GM19455 (cell line): Measurements from ENCODE around the gene COLEC12.

Experiments
- ATAC-seq: cut with Tn5 transposase; IDR thresholded peaks from one replicate; pipeline ENCODE4 v1.9.1; 2021; ENCODE audit not compliant: unreplicated experiment

COLEC12 gene

DNA sequence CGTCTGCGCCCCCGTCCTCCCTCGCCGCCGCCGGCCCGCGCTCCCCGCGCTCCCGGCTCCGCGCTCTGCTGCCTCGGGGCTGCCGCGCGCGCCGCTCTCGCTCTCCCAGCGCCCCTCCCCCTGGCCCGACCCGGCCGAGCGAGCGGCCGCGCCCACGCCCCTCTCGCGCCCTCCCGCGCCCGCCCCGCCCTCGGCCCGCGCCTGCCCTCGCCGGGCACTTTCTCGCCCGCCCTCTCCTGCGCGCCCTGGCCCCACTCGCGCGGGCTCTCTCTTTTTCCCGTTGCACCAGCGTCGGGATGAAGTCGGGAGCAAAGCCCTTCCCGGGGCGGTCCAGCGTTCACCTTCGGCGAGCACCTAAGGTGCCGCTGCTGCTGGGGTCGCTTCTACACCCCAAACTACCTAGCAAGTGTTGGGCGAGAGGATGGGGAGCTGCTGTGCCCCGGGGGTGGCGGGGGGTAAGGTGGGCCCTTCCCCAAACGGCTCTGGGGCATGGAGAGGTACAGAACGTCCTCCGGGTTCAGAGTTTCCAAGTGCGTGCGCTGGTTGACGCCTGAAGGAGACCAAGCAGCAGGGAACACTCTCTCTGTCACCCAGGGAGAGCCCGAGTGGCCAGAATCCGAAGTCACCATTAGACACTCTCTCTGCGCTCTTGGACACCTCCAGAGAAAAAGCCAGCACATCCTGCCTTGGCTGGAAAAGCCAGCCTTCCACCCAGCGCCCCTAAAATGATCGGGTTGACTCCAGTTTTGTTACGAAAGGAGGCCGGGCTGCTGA lies at the start of gene COLEC12:
Gene COLEC12 (minus strand): TSS at position 70 of the 774 bp plus-strand sequence. CDS start 187 bp downstream, outside the sequence.
- ATAC-seq: no peak

DNA sequence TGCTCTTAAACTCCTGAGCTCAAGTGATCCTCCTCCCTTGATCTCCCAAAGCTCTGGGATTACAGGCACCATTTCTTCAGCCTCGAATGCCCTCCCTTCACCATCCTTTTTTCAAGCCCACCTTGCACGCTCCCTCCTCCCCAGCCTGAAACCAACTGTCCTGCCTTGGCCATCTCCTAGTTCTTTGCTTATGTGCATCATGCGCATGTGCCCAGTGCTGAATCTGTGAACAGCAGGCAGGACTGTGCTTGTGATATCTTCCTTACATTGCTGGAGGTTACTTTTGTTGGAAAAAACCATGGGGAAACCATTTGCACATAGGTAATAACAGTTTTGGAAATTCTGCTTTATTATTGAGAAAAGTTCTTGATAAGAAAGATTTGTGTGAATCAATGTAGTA lies 49.5 kb upstream of the COLEC12 start:
- ATAC-seq: no peak

DNA sequence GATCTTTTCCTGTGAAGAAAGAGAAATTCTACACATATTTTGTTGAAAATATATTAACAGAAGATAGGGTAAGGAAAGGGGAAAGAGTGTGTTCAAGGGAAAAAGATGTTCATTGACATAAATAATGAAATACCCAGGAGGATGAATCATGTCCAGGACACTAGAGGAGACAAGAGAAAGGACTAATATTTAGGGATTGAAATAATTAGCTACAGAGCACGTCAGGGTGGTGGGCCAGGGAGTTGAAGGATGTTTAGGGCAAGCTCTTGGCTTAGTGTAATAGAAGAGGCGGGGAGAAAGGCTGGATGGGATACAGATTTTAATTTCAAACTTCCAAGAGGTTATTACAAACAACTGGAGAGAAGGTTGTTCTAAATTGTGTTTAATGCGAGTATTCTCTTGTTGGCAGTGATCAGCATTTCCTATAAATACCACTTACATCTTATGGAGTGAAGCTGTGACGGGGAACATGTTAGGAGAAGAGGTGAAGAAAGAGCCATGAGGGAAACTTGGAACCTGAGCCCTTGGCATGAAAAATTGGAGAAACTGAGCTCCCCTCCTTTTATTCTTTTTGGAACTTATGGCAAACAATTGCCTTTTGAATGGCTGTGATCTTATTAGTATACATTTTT lies 43.1 kb upstream of the COLEC12 start:
- ATAC-seq: no peak

DNA sequence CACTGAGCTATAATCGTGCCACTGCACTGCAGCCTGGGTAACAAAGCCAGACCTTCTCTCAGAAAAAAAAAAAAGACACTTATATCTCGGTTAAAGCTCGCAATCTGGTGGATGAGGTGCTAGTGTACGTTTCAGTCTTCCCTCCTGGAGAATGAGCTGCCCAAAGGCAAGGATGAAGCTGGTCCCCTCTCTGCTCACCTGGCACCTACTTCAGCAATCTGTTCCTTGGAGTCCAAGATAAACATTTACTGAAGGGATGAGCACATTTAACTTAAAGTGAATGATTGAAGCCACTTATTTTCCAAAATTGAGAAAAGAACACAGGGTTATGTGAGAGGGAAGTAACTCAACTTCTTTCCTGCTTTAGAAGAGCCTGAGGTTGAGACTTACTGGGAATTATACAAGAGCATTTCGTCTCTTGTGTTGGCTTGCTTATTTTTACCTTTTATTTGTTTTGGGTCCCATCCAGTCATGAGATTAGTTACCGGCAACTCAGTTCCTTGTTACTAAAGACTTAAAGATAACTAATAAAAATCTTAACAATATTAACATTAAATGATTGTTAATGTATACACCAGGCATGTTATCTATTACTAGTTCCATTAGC lies 33.6 kb upstream of the COLEC12 start:
- ATAC-seq: no peak

DNA sequence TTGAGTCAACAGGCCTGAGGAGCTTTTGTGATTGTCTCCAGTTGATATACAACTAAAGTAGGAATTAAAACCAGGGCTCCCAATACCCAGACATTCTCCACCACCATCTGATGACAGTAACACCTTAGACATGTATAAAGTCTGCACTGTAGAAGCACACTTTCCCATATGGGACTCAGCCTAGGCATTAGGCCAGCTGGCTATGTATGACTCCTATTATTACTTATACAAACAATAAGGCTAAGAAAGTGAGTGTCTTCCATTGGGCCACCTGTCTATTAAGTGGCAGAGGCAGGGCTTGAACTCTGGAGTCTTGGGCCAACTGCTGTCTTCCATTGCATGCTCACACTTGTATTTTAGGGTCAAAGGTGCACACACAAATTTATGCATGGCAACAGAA lies 32.1 kb upstream of the COLEC12 start:
- no peak for ATAC-seq

DNA sequence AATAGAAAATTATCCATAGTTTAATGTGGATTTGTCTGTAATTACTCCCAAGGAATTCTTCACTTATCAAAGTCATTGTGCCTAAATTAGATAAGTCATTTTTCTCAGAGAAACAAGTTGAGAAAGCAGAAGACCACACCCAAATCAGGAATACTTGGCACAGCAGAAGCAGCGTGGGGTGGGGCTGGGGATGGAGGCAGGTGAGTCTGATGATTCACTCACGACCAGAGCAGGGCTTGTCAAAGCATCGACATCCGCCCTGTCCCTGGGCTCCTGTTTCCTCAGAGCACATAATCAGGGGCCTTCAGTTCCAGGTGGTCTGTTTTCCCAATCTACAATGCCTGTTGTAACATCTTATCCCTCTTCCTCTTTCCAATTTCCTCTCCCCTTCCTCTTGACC lies 31.5 kb upstream of the COLEC12 start:
- no peak for ATAC-seq

DNA sequence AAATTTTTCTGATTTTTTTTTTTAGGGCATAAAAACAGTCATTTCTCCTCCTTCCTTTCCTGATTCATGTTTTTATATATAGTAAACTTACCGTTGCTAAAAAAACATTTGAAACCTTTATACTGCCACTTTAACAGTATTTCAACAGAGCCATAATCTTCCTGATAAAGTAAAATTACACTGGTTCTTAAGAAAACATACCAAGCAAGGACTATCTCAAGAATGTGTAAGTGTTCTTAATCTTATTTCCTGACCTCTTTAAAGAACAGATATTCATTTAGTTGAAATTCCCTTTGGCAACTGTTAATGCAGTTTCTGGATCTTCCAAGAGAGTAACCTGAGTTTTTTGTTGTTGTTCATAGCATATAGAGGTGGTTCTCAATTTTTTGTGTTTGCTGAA lies 26.6 kb upstream of the COLEC12 start:
- no peak for ATAC-seq

DNA sequence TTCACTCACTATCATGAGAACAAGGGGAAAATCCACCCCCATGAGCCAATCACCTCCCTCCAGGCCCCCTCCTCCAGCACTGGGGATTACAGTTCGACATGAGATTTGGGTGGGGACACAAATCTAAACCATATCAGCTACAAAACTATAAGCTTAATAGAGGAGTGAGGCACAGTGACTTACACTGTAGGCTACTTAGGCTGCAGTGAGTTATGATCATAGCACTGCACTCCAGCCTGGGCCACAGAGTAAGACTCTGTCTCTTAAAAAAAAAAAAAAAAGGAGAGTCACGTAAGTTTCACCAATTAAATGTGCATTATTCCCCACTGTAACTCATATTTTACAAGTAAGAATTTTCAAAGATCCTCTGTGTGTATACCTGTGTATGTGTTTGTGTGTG lies 26.2 kb upstream of the COLEC12 start:
- no peak for ATAC-seq

DNA sequence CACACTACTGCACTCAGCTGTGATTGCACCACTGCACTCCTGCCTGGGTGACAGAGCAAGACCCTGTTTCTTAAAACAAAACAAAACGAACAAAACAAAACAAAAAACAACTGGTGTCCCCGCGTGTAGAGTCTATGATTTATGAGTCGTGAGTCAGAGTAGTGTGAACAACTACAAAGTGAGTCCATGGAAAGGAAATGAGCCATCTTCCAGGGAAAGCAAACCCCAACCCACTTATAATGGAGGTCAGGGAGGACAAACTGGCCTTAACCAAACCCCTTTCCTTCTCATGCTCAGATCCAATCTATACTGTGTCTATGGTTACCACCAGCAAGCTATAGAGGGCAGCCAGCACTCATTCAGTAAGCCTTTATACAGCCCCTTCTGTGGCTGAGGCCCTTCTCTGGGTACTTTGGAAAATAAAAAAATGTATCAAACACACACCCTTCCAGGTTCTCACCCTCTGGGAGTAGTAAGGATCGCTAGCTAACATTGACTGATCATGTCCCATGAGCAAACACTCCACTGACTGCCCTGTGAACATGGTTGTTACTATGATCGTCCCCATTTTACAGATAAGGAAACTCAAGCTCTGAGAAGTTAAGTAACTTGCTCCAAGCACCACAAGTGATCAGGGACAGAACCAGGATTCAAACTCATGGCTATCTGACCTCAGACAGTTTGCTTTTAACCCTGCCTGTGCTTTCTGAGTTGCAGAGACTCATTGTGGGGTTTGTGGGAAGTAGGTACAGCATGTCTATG lies 24.7 kb upstream of the COLEC12 start:
- no peak for ATAC-seq

DNA sequence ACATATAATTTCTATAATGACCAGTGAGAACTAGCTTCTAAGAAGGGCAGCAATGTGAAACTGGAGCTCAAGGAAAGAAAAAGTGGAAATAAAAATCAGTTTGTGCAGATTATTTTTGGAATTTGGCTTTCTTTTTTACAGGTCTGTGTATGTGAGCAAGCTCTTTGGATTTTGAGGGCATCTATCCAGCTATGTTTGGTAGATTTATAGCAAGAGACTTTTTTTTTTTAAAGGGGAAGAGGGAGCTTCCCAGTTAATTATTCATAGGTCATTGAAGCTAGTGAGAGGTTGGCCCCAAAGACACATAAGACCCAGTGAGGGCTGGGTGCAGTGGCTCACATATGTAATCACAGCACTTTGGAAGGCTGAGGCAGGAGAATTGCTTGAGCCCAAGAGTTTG lies 24.0 kb upstream of the COLEC12 start:
- no peak for ATAC-seq

DNA sequence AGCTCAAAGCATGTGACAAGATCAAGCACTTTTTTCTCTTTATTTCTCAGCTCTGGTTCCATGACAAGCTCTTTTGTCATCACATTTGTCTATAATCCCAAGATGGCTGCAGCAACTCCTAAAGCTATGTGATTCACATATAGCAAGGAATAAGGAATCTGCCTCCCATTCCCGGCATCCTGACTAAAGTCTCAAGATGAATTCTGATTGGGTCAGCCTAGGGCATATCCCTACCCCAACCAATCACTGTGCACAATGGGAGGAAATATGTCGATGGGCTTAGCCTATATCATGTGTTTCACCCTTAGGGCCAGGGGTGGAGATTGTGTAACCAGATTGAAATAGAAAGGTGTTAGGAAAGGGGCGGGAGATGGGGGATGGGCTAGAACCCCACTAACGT lies 23.1 kb upstream of the COLEC12 start:
- no peak for ATAC-seq

DNA sequence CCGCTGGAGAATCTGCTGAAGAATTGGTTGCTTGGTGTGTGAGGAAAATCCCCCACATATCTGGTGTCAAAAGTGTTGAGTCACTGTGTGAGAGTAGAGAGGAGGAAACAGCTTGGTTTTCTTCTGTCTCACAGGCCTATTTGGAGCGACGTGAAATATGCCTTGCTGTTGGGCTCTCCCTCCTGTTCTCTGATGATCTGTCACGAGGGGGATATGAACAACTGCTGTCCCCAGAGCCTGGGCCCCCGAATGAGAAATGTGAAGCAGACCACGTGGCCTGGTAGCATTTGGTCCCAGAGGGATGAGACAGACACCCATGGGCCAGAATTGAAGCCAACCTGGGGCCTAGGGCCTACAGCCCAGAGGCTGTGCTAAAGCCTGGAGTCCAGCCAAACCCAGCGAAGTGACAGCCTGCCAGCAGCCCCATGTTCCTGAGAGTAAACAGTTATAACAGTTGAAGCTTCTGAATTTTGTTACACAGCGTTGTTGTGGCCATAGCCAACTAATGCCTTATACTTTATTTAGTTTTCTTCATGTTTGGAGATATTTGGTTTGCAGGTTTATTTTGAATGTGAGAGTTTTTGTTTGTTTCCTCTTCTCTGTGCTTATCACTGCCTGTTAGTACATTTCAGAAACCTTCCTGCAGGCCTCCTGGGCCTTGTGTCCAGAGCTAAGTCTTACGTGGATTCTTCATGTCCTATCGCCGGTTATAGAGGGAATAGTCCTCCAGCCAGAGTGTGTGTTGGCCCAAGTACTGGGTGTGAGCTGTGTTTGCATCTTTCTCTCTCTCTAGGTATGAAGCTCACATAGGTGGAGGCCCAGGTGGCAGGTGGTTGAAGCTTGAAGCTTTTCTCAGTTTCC lies 18.7 kb upstream of the COLEC12 start:
- ATAC-seq: peak; percentile 71

DNA sequence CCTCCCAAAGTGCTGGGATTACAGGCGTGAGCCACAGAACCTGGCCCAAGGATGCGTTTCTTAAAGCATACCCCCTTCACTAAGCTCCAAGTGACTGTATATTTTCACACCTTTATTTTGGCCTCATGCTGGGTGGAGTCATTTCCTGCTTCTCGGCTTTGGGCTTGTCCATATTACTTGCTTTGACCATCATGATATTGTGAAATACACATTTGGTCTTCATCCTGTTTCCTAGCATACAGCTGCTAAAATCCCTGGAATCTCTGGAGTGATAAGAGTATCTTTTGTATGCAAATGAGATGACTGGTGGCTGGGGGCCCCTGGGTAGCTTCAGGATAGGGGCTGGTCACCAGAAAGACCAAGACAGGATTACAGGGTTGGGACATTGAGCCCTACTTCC lies 17.6 kb upstream of the COLEC12 start:
- ATAC-seq: no peak

DNA sequence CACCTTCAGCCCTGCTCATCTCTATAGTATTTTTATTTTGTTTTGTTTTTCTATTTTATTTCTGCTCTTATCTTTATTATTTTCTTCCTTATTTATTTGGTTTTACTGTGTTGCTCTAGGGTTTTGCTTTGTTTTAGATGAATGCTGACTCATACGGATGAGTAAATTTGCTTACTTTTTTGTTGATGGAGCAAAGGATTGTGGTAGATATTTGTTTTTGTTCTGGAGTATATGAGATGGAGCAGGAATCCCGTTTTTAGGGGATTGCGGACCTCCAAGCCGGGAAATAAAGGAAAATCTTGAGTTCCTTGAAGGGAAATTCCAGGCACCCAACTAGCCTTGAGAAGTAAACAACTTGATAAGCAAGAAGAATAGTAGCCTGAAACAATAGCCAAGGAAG lies 15.3 kb upstream of the COLEC12 start:
- no peak for ATAC-seq

DNA sequence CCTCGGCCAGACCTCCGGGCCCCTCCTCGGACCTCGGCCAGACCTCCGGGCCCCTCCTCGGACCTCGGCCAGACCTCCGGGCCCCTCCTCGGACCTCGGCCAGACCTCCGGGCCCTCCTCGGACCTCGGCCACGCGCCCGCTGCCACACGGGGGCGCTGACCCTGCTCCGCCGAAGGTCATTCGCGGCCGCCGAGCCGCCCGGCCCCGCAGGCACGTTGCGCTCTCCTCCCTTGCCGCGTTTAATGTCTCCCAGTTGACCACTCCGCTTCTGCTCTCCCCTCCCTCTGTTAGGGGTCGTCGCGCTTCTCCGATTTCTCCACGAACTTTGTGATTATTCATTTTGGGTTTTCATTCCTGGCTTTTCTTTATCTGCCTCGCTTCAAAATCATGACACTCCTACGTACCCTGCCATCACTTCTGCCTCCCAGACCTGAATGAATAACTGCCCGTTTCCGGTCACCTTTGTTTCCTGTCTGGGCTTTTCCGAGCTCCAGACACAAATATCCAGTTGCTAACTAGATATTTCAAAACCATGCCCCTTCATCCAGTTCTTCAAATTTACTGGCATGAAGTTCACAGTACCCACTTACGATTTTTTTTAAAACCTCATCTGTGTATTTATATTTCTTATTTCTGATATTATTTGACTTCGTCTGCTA lies 14.8 kb upstream of the COLEC12 start:
- ATAC-seq: no peak

DNA sequence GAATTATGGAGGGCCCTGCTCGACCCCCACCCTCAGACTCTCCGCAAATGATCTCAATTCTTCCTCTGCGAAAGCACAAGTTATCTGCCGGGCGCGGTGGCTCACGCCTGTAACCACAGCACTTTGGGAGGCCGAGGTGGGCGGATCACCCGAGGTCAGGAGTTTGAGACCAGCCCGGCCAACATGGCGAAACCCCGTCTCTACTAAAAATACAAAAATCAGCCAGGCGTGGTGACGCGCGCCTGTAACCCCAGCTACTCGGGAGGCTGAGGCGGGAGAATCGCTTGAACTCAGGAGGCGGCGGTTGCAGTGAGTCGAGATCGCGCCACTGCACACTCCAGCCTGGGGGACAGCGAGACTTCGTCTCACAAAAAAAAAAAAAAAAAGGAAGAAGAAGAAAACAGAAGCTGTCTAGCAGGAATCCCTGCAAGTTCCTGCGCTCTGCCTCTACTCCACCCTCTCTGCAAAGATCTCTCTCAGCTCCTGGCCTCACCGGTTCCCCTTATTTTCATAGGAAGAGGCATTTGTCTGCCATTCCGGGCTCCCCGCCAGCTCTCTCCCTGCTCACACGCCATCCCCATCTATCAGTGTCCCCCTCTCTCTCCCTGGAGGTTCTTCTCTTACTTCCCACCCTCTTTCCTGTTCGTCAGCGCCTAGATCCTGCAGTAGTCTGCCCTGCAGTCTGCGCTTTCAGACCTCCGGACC lies 13.5 kb upstream of the COLEC12 start:
- ATAC-seq: no peak

DNA sequence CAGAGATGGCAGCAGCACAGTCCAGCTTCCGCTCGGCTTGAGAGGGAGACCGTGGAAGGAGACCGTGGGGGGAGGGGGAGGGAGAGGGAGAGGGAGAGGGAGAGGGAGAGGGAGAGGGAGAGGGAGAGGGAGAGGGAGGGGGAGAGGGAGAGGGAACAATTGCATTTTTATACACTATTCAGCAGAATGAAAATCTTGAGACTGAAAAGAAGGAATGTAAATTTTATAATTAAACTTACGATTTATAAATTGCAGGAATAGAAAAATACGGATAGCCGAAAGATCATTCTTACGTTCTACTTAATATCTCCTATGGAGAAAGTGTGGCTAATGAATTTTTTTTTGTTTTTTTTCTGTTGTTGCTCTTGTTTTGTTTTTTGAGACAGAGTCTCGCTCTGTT lies 12.5 kb upstream of the COLEC12 start:
- ATAC-seq: no peak

DNA sequence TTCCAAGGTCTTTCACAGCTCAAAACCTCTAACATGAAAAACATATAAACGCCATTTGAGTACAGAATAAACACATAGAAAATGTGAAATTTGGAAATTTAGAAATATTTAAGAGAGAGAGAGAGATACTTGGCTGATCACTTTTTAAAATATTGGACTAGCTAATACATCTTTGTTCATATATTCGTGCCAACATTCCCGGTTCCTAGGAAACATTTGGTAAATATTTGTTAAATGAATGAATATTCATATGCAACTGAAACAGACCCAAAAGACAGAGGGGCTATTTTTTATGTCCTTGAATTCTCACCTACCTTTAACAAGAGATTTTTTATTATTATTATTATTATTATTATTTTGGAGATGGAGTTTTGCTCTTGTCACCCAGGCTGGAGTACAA lies 8.3 kb upstream of the COLEC12 start:
- ATAC-seq: no peak

DNA sequence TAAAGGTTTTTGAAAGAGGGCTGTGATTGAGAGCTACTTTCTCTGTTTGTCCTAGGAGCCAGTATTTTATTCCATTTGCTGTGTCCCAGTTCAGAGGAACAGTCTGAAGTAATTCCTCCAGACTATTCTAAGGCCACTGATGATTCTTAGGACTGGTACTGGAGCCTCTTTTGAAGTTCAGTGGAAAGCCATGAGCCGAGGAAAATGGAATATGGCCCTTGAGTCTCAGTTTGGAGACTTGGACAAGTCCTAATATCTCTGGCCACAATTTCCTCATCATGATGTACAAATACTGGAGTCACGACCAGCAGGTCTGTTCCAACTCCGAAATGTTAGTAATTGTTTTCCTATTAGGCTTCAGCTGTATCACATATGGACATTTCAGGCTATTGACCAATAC lies 7.1 kb upstream of the COLEC12 start:
- no peak for ATAC-seq

DNA sequence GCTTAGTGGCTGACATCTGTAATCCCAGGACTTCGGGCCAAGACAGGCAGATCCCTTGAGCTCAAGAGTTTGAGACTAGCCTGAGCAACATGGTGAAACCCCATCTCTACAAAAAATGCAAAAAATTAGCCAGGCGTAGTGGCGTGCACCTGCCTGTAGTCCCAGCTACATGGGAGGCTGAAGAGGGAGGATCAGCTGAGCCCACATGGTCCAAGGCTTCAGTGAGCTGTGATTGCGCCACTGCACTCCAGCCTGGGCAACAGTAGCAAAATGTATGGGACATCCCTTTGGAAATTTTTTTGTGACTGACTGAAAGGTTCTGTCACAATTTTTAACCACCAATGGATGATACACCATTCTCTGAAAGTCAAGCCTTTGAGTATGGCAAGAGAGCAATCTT lies 6.3 kb upstream of the COLEC12 start:
- no peak for ATAC-seq
